K562 (cell line): ENCODE data around the gene TAF1B. TPM values are rescaled to one million over a fixed set of nuclear protein-coding genes. Genes with fewer than 3 reads are reported as not detected.

Source experiments
- MECOM ChIP-seq: fragments of 250-450 bp; sonication (Bioruptor Pico); IDR thresholded peaks from 2 replicates; pipeline ENCODE4 v1.8.0; 2022; ENCODE audit warnings: inconsistent platforms
- NELFE ChIP-seq: IDR thresholded peaks from 2 replicates; pipeline ENCODE4 v1.6.1; 2011; ENCODE audit warnings: mild to moderate bottlenecking; ENCODE audit not compliant: insufficient read depth, insufficient read length
- PHF8 ChIP-seq: fragments of 200-600 bp; sonication (generic); IDR thresholded peaks from 2 replicates; pipeline ENCODE4 v1.6.1; 2012; ENCODE audit warnings: mixed run types, mild to moderate bottlenecking, inconsistent platforms, low read length, moderate library complexity, borderline replicate concordance
- RBM39 ChIP-seq: fragments of 200-400 bp; formaldehyde crosslinking; optimal IDR thresholded peaks from 2 replicates; pipeline ENCODE3; 2018; ENCODE audit warnings: low read depth, low read length
- ZNF175 ChIP-seq: fragments of 200-800 bp; sonication (Bioruptor generic); IDR thresholded peaks from 2 replicates; pipeline ENCODE4 v1.6.1; 2016; ENCODE audit warnings: low read depth, mild to moderate bottlenecking, missing genetic modification characterization, missing compliant biosample characterization
- ZNF780A ChIP-seq: fragments of 250-450 bp; sonication (Bioruptor Pico); IDR thresholded peaks from 2 replicates; pipeline ENCODE4 v1.5.0; 2021; ENCODE audit warnings: mild to moderate bottlenecking
- polyA plus RNA-seq, 8 experiments: library from polyadenylated mRNA; depleted of rRNA in 4 of 8; stranded (reverse) in 5 of 8; unstranded in 3 of 8; fragments of >200 nt; fragmentation: Nextera tagmentation in 2 of 8; fragmentation: Illumina TruSeq in 1 of 8; extraction: Ambion mirVana in 2 of 8; extraction: Trizol in 1 of 8; gene quantifications; 2 replicates each; pipeline versions ENCODE4 v1.2.1 to v1.2.3, GENCODE V29; 2011 to 2014; ENCODE audit warnings: inconsistent platforms in 1 of 8, missing spikeins in 1 of 8
- total RNA-seq, 7 experiments: library from RNA; depleted of rRNA in 6 of 7; stranded (reverse); fragments of >200 nt in 6 of 7; fragmentation: Illumina TruSeq in 2 of 7; extraction: Trizol in 2 of 7; gene quantifications; 2 replicates each; pipeline versions ENCODE4 v1.2.1 to v1.2.3, GENCODE V29; 2011 to 2021; ENCODE audit warnings: low replicate concordance in 1 of 7
- TF ChIP-seq, protein P1 (sequence below): fragments of 450-650 bp; IDR thresholded peaks from 2 replicates; pipeline ENCODE4 v1.6.1; 2016; ENCODE audit warnings: mild to moderate bottlenecking, moderate library complexity
- TF ChIP-seq, protein P2 (sequence below): sonication (generic); formaldehyde crosslinking; IDR thresholded peaks from 2 replicates; pipeline ENCODE4 v1.8.0; 2022; ENCODE audit warnings: mild to moderate bottlenecking, missing genetic modification reagents
- TF ChIP-seq, protein P3 (sequence below): sonication (generic); formaldehyde crosslinking; IDR thresholded peaks from 2 replicates; pipeline ENCODE4 v1.5.0; 2020; ENCODE audit warnings: missing genetic modification reagents

Gene TAF1B
- total and polyA plus RNA-seq, 9 of the 15 experiments (the other 6 are each of a cell fraction or from before 2014, with no cell fraction given), result 8.8 to 25.1 (median 17.3) TPM

DNA sequence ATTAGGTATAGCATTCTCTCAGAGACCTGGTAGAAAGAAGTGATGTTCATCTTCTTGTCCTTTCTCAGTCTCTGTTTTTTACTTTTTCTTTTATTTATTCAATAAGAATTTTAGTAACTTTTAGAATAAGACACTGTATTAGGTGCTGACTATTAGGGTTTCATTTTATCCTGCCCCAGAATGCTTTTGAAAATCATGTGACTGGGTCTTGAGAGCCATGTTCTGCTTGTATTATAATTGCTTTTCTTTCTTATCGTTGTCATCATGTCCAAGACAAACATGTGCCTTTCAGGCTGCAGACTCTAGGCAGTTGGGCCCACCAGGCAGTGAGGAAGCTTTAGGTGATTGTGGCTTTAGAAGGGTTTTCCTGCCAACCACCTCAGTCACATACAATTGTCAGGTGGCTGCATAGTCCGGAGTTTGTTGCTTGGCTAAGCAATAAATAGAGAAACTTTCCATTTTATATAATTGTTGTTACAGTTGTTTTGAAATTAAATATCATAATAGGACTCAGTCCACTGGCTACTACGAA lies 123.3 kb downstream of the TAF1B start (continued):
- TF ChIP-seq, protein P1, sequence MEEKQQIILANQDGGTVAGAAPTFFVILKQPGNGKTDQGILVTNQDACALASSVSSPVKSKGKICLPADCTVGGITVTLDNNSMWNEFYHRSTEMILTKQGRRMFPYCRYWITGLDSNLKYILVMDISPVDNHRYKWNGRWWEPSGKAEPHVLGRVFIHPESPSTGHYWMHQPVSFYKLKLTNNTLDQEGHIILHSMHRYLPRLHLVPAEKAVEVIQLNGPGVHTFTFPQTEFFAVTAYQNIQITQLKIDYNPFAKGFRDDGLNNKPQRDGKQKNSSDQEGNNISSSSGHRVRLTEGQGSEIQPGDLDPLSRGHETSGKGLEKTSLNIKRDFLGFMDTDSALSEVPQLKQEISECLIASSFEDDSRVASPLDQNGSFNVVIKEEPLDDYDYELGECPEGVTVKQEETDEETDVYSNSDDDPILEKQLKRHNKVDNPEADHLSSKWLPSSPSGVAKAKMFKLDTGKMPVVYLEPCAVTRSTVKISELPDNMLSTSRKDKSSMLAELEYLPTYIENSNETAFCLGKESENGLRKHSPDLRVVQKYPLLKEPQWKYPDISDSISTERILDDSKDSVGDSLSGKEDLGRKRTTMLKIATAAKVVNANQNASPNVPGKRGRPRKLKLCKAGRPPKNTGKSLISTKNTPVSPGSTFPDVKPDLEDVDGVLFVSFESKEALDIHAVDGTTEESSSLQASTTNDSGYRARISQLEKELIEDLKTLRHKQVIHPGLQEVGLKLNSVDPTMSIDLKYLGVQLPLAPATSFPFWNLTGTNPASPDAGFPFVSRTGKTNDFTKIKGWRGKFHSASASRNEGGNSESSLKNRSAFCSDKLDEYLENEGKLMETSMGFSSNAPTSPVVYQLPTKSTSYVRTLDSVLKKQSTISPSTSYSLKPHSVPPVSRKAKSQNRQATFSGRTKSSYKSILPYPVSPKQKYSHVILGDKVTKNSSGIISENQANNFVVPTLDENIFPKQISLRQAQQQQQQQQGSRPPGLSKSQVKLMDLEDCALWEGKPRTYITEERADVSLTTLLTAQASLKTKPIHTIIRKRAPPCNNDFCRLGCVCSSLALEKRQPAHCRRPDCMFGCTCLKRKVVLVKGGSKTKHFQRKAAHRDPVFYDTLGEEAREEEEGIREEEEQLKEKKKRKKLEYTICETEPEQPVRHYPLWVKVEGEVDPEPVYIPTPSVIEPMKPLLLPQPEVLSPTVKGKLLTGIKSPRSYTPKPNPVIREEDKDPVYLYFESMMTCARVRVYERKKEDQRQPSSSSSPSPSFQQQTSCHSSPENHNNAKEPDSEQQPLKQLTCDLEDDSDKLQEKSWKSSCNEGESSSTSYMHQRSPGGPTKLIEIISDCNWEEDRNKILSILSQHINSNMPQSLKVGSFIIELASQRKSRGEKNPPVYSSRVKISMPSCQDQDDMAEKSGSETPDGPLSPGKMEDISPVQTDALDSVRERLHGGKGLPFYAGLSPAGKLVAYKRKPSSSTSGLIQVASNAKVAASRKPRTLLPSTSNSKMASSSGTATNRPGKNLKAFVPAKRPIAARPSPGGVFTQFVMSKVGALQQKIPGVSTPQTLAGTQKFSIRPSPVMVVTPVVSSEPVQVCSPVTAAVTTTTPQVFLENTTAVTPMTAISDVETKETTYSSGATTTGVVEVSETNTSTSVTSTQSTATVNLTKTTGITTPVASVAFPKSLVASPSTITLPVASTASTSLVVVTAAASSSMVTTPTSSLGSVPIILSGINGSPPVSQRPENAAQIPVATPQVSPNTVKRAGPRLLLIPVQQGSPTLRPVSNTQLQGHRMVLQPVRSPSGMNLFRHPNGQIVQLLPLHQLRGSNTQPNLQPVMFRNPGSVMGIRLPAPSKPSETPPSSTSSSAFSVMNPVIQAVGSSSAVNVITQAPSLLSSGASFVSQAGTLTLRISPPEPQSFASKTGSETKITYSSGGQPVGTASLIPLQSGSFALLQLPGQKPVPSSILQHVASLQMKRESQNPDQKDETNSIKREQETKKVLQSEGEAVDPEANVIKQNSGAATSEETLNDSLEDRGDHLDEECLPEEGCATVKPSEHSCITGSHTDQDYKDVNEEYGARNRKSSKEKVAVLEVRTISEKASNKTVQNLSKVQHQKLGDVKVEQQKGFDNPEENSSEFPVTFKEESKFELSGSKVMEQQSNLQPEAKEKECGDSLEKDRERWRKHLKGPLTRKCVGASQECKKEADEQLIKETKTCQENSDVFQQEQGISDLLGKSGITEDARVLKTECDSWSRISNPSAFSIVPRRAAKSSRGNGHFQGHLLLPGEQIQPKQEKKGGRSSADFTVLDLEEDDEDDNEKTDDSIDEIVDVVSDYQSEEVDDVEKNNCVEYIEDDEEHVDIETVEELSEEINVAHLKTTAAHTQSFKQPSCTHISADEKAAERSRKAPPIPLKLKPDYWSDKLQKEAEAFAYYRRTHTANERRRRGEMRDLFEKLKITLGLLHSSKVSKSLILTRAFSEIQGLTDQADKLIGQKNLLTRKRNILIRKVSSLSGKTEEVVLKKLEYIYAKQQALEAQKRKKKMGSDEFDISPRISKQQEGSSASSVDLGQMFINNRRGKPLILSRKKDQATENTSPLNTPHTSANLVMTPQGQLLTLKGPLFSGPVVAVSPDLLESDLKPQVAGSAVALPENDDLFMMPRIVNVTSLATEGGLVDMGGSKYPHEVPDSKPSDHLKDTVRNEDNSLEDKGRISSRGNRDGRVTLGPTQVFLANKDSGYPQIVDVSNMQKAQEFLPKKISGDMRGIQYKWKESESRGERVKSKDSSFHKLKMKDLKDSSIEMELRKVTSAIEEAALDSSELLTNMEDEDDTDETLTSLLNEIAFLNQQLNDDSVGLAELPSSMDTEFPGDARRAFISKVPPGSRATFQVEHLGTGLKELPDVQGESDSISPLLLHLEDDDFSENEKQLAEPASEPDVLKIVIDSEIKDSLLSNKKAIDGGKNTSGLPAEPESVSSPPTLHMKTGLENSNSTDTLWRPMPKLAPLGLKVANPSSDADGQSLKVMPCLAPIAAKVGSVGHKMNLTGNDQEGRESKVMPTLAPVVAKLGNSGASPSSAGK, result peak; percentile 64
- TF ChIP-seq RBM39 (no peak), MECOM (0 out of 2 replicates have a peak, but pooled peaks have one; percentile 12), NELFE (no peak), ZNF780A (CRISPR knock-in tag) (no peak), ZNF175 (peak; percentile 41; the same call in 1 of the 2 replicates), PHF8 (no peak)
- TF ChIP-seq, protein P2, sequence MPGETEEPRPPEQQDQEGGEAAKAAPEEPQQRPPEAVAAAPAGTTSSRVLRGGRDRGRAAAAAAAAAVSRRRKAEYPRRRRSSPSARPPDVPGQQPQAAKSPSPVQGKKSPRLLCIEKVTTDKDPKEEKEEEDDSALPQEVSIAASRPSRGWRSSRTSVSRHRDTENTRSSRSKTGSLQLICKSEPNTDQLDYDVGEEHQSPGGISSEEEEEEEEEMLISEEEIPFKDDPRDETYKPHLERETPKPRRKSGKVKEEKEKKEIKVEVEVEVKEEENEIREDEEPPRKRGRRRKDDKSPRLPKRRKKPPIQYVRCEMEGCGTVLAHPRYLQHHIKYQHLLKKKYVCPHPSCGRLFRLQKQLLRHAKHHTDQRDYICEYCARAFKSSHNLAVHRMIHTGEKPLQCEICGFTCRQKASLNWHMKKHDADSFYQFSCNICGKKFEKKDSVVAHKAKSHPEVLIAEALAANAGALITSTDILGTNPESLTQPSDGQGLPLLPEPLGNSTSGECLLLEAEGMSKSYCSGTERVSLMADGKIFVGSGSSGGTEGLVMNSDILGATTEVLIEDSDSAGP (CRISPR knock-in tag), result no peak
- TF ChIP-seq, protein P3, sequence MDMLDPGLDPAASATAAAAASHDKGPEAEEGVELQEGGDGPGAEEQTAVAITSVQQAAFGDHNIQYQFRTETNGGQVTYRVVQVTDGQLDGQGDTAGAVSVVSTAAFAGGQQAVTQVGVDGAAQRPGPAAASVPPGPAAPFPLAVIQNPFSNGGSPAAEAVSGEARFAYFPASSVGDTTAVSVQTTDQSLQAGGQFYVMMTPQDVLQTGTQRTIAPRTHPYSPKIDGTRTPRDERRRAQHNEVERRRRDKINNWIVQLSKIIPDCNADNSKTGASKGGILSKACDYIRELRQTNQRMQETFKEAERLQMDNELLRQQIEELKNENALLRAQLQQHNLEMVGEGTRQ (CRISPR knock-in tag), result no peak
